GM23338 (cell line): Measurements from ENCODE around the gene OBSL1. TPM values are rescaled to one million over a fixed set of nuclear protein-coding genes. Genes with fewer than 3 reads are reported as not detected.

Experiments
- ATAC-seq: fragments of 200-7000 bp; cut with Tn5 transposase; 3 replicates; pipeline ENCODE4 v1.9.1; 2020
- DNase-seq: peaks from one replicate; pipeline ENCODE4 v3.0.0-alpha.2; 2015; ENCODE audit warnings: low spot score
- H2AFZ ChIP-seq: fragments of 200-600 bp; sonication (generic); 2 replicates; pipeline ENCODE4 v1.8.0; 2016; ENCODE audit warnings: antibody characterized with exemption, mild to moderate bottlenecking, moderate library complexity
- H3F3A ChIP-seq: fragments of 200-600 bp; sonication (generic); replicated peaks from 2 replicates; pipeline ENCODE4 v1.8.0; 2017; ENCODE audit warnings: antibody characterized with exemption, mixed run types, low read depth
- H3K27ac ChIP-seq: fragments of 200-600 bp; sonication (generic); 2 replicates; pipeline ENCODE4 v1.6.1; 2016; ENCODE audit warnings: low read depth
- H3K27me3 ChIP-seq: fragments of 200-600 bp; sonication (generic); 2 replicates; pipeline ENCODE4 v1.8.0; 2016; ENCODE audit warnings: mild to moderate bottlenecking, mixed run types, moderate library complexity; ENCODE audit not compliant: insufficient read depth
- H3K36me3 ChIP-seq: fragments of 200-600 bp; sonication (generic); 2 replicates; pipeline ENCODE4 v1.8.0; 2016; ENCODE audit warnings: mild to moderate bottlenecking; ENCODE audit not compliant: insufficient read depth
- H3K4me1 ChIP-seq: fragments of 200-600 bp; sonication (generic); 2 replicates; pipeline ENCODE4 v1.8.0; 2016; ENCODE audit warnings: mild to moderate bottlenecking, moderate library complexity; ENCODE audit not compliant: insufficient read depth
- H3K4me2 ChIP-seq: fragments of 200-600 bp; sonication (generic); 2 replicates; pipeline ENCODE4 v1.7.1; 2017; ENCODE audit warnings: mixed run types
- H3K4me3 ChIP-seq: fragments of 200-600 bp; sonication (generic); 2 replicates; pipeline ENCODE4 v1.6.1; 2016; ENCODE audit warnings: mixed run types
- H3K79me2 ChIP-seq: fragments of 200-600 bp; sonication (generic); replicated peaks from 2 replicates; pipeline ENCODE4 v1.8.0; 2017; ENCODE audit warnings: mild to moderate bottlenecking; ENCODE audit not compliant: insufficient read depth
- H3K9me2 ChIP-seq: fragments of 200-600 bp; sonication (generic); 2 replicates; pipeline ENCODE4 v1.8.0; 2017; ENCODE audit not compliant: insufficient read depth
- H4K20me1 ChIP-seq: fragments of 200-600 bp; sonication (generic); replicated peaks from 2 replicates; pipeline ENCODE4 v1.8.0; 2017; ENCODE audit warnings: mild to moderate bottlenecking; ENCODE audit not compliant: insufficient read depth
- H3K27ac Mint-ChIP-seq: 2 replicates; pipeline ENCODE4 v1.8.0; 2020; ENCODE audit warnings: inconsistent platforms, mild to moderate bottlenecking, moderate library complexity, mixed read lengths
- H3K27me3 Mint-ChIP-seq: 3 replicates; pipeline ENCODE4 v1.8.0; 2022; ENCODE audit warnings: low read depth, mild to moderate bottlenecking, moderate library complexity, mixed read lengths, inconsistent platforms; ENCODE audit not compliant: insufficient read depth, poor library complexity
- H3K36me3 Mint-ChIP-seq: 3 replicates; pipeline ENCODE4 v1.8.0; 2021; ENCODE audit warnings: low read depth, mild to moderate bottlenecking, inconsistent platforms, moderate library complexity, mixed read lengths
- H3K4me1 Mint-ChIP-seq: 3 replicates; pipeline ENCODE4 v1.8.0; 2020; ENCODE audit warnings: mild to moderate bottlenecking, inconsistent platforms, mixed read lengths
- H3K4me3 Mint-ChIP-seq: 3 replicates; pipeline ENCODE4 v1.8.0; 2021; ENCODE audit warnings: moderate library complexity, mild to moderate bottlenecking, inconsistent platforms, mixed read lengths
- H3K9me3 Mint-ChIP-seq: 3 replicates; pipeline ENCODE4 v1.8.0; 2020; ENCODE audit warnings: moderate library complexity, mild to moderate bottlenecking, inconsistent platforms, mixed read lengths
- CREB1 ChIP-seq: fragments of 250-450 bp; sonication (Bioruptor Pico); IDR thresholded peaks from 2 replicates; pipeline ENCODE4 v1.5.0; 2020; ENCODE audit warnings: low read depth, mild to moderate bottlenecking, moderate library complexity
- EZH2 ChIP-seq: fragments of 200-600 bp; sonication (generic); IDR thresholded peaks from one replicate; pipeline ENCODE4 v1.8.0; 2017; ENCODE audit warnings: antibody characterized with exemption, mild to moderate bottlenecking, low read depth; ENCODE audit not compliant: unreplicated experiment
- EZH2phosphoT487 ChIP-seq: fragments of 200-600 bp; sonication (generic); IDR thresholded peaks from one replicate; pipeline ENCODE4 v1.8.1; 2018; ENCODE audit warnings: antibody characterized with exemption; ENCODE audit not compliant: unreplicated experiment
- JUNB ChIP-seq: IDR thresholded peaks from one replicate; pipeline ENCODE4 v1.6.1; 2016; ENCODE audit warnings: antibody characterized with exemption; ENCODE audit not compliant: unreplicated experiment
- NANOG ChIP-seq: IDR thresholded peaks from 2 replicates; pipeline ENCODE4 v1.6.1; 2016; ENCODE audit warnings: antibody characterized with exemption, borderline replicate concordance
- POLR2AphosphoS5 ChIP-seq: IDR thresholded peaks from 2 replicates; pipeline ENCODE4 v1.6.1; 2016; ENCODE audit warnings: antibody characterized with exemption, low read depth
- REST ChIP-seq: IDR thresholded peaks from one replicate; pipeline ENCODE4 v1.6.1; 2018; ENCODE audit warnings: antibody characterized with exemption; ENCODE audit not compliant: unreplicated experiment
- STAT1 ChIP-seq: IDR thresholded peaks from one replicate; pipeline ENCODE4 v1.6.1; 2016; ENCODE audit warnings: antibody characterized with exemption; ENCODE audit not compliant: unreplicated experiment
- ZNF331 ChIP-seq: fragments of 250-450 bp; sonication (Bioruptor Pico); IDR thresholded peaks from 2 replicates; pipeline ENCODE4 v1.5.0; 2020; ENCODE audit warnings: low read depth, mild to moderate bottlenecking, moderate library complexity
- polyA plus RNA-seq: library from polyadenylated mRNA; unstranded; fragments of >200 nt; fragmentation: Nextera tagmentation; extraction: Ambion mirVana; gene quantifications from 2 replicates; pipeline ENCODE4 v1.2.1, GENCODE V29; 2016
- total RNA-seq: library from RNA; depleted of rRNA; stranded (reverse); fragments of >200 nt; shearing (Covaris generic); gene quantifications from 2 replicates; pipeline ENCODE4 v1.2.3, GENCODE V29; 2014
- TF ChIP-seq, protein P1 (sequence below): fragments of 250-450 bp; sonication (Bioruptor Pico); IDR thresholded peaks from 2 replicates; pipeline ENCODE4 v1.5.0; 2020; ENCODE audit warnings: mild to moderate bottlenecking, moderate library complexity

The OBSL1 gene
- total and polyA plus RNA-seq, 2 experiments from 2014 or later: 94.9 to 207 TPM

DNA sequence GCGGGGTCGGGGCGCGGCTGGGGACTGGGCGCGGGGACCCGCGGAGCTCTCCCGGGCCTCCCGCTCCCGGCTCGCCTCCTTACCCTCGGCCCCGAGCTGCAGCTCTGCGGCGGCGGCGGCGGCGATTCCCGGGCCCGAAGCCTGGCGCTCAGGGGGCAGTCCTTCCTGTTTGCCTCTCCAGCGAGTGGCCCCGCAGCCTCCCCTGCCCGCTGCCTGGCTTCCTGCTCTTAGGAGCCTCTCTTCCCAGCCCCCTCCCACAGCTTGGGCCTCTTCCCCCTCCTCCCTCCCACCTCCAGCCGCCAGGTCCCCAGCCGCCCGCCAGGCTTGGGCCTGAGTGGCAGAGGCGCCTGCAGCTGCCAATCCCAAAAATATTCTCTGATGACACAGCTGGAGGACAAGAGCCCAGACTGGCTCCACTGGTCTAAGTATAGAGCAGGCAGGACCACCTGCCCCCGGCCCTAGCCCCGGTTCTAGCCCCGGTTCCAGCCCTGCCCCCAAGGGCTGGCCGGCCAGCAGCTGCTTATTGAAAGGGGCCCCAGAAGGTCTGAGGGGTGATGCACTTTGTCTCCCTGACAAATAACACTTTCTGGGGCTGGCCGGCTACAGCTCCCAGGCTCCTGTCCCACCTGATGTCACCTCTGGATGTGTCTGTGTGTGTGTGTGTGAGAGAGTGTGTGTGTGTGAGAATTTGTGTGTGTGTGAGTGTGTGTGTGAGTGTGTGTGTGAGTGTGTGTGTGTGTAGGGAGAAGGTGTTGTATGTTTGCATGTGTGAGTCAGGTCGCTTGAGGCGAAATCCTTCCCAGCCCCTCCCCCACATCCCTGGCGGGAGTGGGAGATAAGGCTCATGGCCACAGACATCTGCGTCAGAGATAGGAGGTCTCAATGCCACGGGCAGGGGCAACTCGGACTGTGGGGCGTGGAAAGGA lies at the start of gene OBSL1 (continued):
- no peak for TF ChIP-seq CREB1

DNA sequence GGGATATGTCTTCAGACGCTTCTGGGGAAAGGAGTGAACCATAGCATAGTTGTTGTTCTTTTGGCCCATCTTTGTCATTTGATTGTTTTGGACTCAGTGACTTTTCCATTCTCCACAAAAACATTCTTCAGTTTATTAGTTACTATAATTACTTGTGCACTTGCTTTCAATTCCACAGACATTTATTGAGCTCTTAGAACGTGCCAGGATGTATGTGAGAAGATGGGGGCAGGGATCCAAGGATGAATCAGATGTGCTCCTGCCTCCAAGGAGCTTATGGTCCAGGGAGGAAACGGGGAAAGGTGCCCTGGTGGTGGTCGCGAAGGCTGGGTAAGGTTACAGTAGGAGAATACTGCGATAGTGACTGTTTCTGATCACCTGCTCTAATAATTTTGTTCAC lies 49.2 kb upstream of the OBSL1 start:
- Histone ChIP-seq H3K79me2 (no peaks in the 10 kb centered on the region), H3K4me2 (no peak overlapping the region), H2AFZ (no peak overlapping the region), H3K9me2 (no peaks in the 10 kb centered on the region), H3K4me1 (no peaks in the 10 kb centered on the region), H3K27ac (no peak overlapping the region), H3K4me3 (no peak overlapping the region), H3F3A (no peaks in the 10 kb centered on the region), H3K27me3 (no peaks in the 10 kb centered on the region), H4K20me1 (no peaks in the 10 kb centered on the region; the same call in 1 of the 2 replicates), H3K36me3 (no peaks in the 10 kb centered on the region)
- H3K4me1 Mint-ChIP-seq: no peaks in the 10 kb centered on the region; the same call in 2 of the 3 replicates
- TF ChIP-seq POLR2AphosphoS5 (no peak), STAT1 (no peak), EZH2 (no peak), NANOG (no peak), REST (no peak), ZNF331 (CRISPR knock-in tag) (no peak), EZH2phosphoT487 (no peak), JUNB (no peak)
- ATAC-seq: no peak
- no peaks in the 10 kb centered on the region for H3K36me3 Mint-ChIP-seq
- no peak for DNase-seq
- no peak overlapping the region for H3K4me3 Mint-ChIP-seq
- peaks cover 7% of the 10 kb centered on the region for H3K27me3 Mint-ChIP-seq
- H3K27ac Mint-ChIP-seq: no peak overlapping the region
- H3K9me3 Mint-ChIP-seq: no peaks in the 10 kb centered on the region

DNA sequence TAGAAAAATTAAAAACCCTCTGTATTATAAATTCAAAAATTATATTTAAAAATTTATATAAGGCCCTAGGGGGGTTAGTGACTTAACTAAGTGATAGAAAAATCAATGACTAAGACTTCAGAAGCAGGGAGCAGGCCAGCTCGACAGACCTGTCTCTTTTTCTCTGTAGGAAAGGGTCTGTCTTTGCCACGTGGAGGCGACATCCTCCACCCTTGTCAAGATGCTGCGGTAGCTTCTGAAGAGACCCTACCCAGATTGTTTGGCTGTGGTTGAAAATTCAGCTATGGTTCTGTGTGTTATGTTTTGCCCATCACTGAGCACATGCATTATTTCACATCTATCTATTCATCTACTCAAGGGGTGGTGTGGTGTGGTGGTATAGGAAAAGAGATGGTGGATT lies 47.9 kb upstream of the OBSL1 start:
- no peaks in the 10 kb centered on the region for H3K9me2 ChIP-seq
- no peak overlapping the region for H3K27ac ChIP-seq
- no peaks in the 10 kb centered on the region for H3F3A ChIP-seq
- H3K4me2 ChIP-seq: no peak overlapping the region
- no peak overlapping the region for H3K4me3 ChIP-seq
- no peak overlapping the region for H3K4me3 Mint-ChIP-seq
- no peaks in the 10 kb centered on the region for H3K9me3 Mint-ChIP-seq
- H2AFZ ChIP-seq: no peak overlapping the region
- ATAC-seq: peak; percentile 86
- no peaks in the 10 kb centered on the region for H3K4me1 ChIP-seq
- no peaks in the 10 kb centered on the region; the same call in 1 of the 2 replicates for H4K20me1 ChIP-seq
- H3K27me3 Mint-ChIP-seq: peaks cover 7% of the 10 kb centered on the region
- peak; percentile 66 for DNase-seq
- H3K36me3 Mint-ChIP-seq: peaks cover 3% of the 10 kb centered on the region; the same call in 1 of the 3 replicates
- H3K27me3 ChIP-seq: no peaks in the 10 kb centered on the region
- H3K4me1 Mint-ChIP-seq: no peaks in the 10 kb centered on the region; the same call in 2 of the 3 replicates
- no peak overlapping the region for H3K27ac Mint-ChIP-seq
- H3K36me3 ChIP-seq: no peaks in the 10 kb centered on the region
- no peaks in the 10 kb centered on the region for H3K79me2 ChIP-seq
- TF ChIP-seq, protein P1, sequence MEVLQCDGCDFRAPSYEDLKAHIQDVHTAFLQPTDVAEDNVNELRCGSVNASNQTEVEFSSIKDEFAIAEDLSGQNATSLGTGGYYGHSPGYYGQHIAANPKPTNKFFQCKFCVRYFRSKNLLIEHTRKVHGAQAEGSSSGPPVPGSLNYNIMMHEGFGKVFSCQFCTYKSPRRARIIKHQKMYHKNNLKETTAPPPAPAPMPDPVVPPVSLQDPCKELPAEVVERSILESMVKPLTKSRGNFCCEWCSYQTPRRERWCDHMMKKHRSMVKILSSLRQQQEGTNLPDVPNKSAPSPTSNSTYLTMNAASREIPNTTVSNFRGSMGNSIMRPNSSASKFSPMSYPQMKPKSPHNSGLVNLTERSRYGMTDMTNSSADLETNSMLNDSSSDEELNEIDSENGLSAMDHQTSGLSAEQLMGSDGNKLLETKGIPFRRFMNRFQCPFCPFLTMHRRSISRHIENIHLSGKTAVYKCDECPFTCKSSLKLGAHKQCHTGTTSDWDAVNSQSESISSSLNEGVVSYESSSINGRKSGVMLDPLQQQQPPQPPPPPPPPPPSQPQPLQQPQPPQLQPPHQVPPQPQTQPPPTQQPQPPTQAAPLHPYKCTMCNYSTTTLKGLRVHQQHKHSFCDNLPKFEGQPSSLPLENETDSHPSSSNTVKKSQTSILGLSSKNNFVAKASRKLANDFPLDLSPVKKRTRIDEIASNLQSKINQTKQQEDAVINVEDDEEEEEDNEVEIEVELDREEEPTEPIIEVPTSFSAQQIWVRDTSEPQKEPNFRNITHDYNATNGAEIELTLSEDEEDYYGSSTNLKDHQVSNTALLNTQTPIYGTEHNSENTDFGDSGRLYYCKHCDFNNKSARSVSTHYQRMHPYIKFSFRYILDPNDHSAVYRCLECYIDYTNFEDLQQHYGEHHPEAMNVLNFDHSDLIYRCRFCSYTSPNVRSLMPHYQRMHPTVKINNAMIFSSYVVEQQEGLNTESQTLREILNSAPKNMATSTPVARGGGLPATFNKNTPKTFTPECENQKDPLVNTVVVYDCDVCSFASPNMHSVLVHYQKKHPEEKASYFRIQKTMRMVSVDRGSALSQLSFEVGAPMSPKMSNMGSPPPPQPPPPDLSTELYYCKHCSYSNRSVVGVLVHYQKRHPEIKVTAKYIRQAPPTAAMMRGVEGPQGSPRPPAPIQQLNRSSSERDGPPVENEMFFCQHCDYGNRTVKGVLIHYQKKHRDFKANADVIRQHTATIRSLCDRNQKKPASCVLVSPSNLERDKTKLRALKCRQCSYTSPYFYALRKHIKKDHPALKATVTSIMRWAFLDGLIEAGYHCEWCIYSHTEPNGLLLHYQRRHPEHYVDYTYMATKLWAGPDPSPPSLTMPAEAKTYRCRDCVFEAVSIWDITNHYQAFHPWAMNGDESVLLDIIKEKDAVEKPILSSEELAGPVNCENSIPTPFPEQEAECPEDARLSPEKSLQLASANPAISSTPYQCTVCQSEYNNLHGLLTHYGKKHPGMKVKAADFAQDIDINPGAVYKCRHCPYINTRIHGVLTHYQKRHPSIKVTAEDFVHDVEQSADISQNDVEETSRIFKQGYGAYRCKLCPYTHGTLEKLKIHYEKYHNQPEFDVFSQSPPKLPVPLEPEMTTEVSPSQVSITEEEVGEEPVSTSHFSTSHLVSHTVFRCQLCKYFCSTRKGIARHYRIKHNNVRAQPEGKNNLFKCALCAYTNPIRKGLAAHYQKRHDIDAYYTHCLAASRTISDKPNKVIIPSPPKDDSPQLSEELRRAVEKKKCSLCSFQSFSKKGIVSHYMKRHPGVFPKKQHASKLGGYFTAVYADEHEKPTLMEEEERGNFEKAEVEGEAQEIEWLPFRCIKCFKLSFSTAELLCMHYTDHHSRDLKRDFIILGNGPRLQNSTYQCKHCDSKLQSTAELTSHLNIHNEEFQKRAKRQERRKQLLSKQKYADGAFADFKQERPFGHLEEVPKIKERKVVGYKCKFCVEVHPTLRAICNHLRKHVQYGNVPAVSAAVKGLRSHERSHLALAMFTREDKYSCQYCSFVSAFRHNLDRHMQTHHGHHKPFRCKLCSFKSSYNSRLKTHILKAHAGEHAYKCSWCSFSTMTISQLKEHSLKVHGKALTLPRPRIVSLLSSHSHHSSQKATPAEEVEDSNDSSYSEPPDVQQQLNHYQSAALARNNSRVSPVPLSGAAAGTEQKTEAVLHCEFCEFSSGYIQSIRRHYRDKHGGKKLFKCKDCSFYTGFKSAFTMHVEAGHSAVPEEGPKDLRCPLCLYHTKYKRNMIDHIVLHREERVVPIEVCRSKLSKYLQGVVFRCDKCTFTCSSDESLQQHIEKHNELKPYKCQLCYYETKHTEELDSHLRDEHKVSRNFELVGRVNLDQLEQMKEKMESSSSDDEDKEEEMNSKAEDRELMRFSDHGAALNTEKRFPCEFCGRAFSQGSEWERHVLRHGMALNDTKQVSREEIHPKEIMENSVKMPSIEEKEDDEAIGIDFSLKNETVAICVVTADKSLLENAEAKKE (CRISPR knock-in tag): no peak
